ENCODE measurements around the gene HSD17B13.

HSD17B13 gene

DNA sequence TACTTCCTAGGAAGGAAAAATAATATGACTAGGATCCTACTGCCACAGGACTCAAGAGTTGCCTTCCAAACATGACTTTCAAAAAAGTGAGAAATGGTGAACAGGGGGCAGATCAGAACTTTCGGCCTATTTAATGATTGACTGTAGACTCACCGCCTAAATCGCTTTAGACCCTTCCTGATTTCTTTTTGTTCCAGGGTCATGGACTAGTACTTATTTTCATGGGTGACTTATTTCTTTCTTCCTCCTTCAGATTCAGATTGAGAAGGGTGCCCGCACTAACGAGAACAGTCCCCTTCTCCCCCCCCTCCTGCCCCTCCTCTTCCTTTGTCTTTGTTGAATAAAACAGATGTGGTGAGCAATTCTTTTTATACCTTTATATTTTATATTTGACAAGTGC lies 54.3 kb downstream of the HSD17B13 start:
- TF ChIP-seq PPARA (CRISPR knock-in tag; IDR thresholded peaks at IDR 0.05; ENCODE audit: borderline replicate concordance) (no peak), ZNF70 (CRISPR knock-in tag; IDR thresholded peaks at IDR 0.05) (no peak), BACH2 (CRISPR knock-in tag; IDR thresholded peaks at IDR 0.05; ENCODE audit: borderline replicate concordance) (no peak), ZNF565 (CRISPR knock-in tag; conservative IDR thresholded peaks at IDR 0.05; ENCODE audit: low read depth) (no peak), TOX (CRISPR knock-in tag; IDR thresholded peaks at IDR 0.05; ENCODE audit: borderline replicate concordance) (no peak), GLIS3 (CRISPR knock-in tag; IDR thresholded peaks at IDR 0.05) (no peak), ESRRG (CRISPR knock-in tag; IDR thresholded peaks at IDR 0.05) (no peak), ISL1 (CRISPR knock-in tag; IDR thresholded peaks at IDR 0.05) (no peak), TCF4 (CRISPR knock-in tag; IDR thresholded peaks at IDR 0.05; ENCODE audit: borderline replicate concordance) (no peak), ZC3H10 (CRISPR knock-in tag; IDR thresholded peaks at IDR 0.05) (no peak), ARNTL (CRISPR knock-in tag; IDR thresholded peaks at IDR 0.05; ENCODE audit: borderline replicate concordance, low read depth) (no peak)
- TF ChIP-seq, protein P1, sequence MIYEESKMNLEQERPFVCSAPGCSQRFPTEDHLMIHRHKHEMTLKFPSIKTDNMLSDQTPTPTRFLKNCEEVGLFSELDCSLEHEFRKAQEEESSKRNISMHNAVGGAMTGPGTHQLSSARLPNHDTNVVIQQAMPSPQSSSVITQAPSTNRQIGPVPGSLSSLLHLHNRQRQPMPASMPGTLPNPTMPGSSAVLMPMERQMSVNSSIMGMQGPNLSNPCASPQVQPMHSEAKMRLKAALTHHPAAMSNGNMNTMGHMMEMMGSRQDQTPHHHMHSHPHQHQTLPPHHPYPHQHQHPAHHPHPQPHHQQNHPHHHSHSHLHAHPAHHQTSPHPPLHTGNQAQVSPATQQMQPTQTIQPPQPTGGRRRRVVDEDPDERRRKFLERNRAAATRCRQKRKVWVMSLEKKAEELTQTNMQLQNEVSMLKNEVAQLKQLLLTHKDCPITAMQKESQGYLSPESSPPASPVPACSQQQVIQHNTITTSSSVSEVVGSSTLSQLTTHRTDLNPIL (CRISPR knock-in tag; IDR thresholded peaks at IDR 0.05; ENCODE audit: low read depth) = no peak
- TF ChIP-seq, protein P2, sequence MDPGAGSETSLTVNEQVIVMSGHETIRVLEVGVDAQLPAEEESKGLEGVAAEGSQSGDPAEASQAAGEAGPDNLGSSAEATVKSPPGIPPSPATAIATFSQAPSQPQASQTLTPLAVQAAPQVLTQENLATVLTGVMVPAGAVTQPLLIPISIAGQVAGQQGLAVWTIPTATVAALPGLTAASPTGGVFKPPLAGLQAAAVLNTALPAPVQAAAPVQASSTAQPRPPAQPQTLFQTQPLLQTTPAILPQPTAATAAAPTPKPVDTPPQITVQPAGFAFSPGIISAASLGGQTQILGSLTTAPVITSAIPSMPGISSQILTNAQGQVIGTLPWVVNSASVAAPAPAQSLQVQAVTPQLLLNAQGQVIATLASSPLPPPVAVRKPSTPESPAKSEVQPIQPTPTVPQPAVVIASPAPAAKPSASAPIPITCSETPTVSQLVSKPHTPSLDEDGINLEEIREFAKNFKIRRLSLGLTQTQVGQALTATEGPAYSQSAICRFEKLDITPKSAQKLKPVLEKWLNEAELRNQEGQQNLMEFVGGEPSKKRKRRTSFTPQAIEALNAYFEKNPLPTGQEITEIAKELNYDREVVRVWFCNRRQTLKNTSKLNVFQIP (CRISPR knock-in tag; IDR thresholded peaks at IDR 0.05; ENCODE audit: borderline replicate concordance, low read depth) = no peak
- TF ChIP-seq, protein P3, sequence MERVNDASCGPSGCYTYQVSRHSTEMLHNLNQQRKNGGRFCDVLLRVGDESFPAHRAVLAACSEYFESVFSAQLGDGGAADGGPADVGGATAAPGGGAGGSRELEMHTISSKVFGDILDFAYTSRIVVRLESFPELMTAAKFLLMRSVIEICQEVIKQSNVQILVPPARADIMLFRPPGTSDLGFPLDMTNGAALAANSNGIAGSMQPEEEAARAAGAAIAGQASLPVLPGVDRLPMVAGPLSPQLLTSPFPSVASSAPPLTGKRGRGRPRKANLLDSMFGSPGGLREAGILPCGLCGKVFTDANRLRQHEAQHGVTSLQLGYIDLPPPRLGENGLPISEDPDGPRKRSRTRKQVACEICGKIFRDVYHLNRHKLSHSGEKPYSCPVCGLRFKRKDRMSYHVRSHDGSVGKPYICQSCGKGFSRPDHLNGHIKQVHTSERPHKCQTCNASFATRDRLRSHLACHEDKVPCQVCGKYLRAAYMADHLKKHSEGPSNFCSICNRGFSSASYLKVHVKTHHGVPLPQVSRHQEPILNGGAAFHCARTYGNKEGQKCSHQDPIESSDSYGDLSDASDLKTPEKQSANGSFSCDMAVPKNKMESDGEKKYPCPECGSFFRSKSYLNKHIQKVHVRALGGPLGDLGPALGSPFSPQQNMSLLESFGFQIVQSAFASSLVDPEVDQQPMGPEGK (CRISPR knock-in tag; IDR thresholded peaks at IDR 0.05; ENCODE audit: borderline replicate concordance) = no peak
- TF ChIP-seq, protein P4, sequence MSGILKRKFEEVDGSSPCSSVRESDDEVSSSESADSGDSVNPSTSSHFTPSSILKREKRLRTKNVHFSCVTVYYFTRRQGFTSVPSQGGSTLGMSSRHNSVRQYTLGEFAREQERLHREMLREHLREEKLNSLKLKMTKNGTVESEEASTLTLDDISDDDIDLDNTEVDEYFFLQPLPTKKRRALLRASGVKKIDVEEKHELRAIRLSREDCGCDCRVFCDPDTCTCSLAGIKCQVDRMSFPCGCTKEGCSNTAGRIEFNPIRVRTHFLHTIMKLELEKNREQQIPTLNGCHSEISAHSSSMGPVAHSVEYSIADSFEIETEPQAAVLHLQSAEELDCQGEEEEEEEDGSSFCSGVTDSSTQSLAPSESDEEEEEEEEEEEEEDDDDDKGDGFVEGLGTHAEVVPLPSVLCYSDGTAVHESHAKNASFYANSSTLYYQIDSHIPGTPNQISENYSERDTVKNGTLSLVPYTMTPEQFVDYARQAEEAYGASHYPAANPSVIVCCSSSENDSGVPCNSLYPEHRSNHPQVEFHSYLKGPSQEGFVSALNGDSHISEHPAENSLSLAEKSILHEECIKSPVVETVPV (CRISPR knock-in tag; IDR thresholded peaks at IDR 0.05) = no peak
- ATAC-seq = no peak

DNA sequence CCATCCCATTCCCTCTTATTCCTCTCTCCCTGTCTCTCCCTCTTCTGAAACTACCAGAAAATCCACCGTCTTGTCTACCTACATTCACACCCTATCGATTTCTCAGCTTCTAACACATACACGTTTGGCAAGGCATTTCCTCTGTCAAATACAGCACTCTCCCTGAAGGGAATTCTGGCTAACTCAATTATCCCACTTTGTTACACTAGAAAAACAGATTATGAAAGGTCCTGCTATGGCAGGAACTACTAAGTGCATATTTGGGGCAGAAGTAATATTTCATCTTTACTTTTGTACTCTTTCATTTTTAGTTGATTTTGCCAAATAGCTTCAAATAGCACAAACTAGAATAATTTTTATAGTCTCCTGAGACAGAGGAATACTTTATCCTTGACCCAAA lies 55.7 kb downstream of the HSD17B13 start:
- TF ChIP-seq, protein P4 (CRISPR knock-in tag; IDR thresholded peaks at IDR 0.05) = no peak
- TF ChIP-seq ISL1 (CRISPR knock-in tag; IDR thresholded peaks at IDR 0.05) = peak; percentile 96
- TF ChIP-seq ZFP30 (CRISPR knock-in tag; IDR thresholded peaks at IDR 0.05) = no peak
- TF ChIP-seq, protein P3 (CRISPR knock-in tag; IDR thresholded peaks at IDR 0.05; ENCODE audit: borderline replicate concordance) = no peak
- TF ChIP-seq ZFP3 (CRISPR knock-in tag; IDR thresholded peaks at IDR 0.05) = no peak
- TF ChIP-seq ARNTL (CRISPR knock-in tag; IDR thresholded peaks at IDR 0.05; ENCODE audit: borderline replicate concordance, low read depth) = no peak
- no peak for TF ChIP-seq TOX (CRISPR knock-in tag; IDR thresholded peaks at IDR 0.05; ENCODE audit: borderline replicate concordance)

DNA sequence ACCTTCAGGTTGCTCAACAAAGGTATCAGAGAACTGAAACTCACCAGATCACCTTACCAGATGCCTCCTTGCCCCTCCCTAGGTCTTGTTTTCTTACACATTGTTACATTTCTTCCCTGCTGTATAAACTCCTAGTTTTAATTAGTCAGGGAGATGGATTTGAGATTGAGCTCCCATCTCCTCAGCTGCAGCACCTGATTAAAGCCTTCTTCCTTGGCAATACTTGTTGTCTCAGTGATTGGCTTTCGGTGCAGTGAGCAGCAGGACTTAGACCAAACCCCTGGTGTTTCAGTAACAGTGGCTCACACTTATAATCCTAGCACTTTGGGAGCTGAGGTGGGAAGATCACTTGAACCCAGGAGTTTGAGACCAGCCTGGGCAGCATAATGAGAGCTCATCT lies 59.8 kb downstream of the HSD17B13 start:
- ATAC-seq = no peak
- TF ChIP-seq ZC3H10 (CRISPR knock-in tag; IDR thresholded peaks at IDR 0.05) (no peak), ZFP30 (CRISPR knock-in tag; IDR thresholded peaks at IDR 0.05) (no peak), TCF4 (CRISPR knock-in tag; IDR thresholded peaks at IDR 0.05; ENCODE audit: borderline replicate concordance) (no peak), ESRRG (CRISPR knock-in tag; IDR thresholded peaks at IDR 0.05) (no peak), TOX (CRISPR knock-in tag; IDR thresholded peaks at IDR 0.05; ENCODE audit: borderline replicate concordance) (no peak), OSR1 (CRISPR knock-in tag; IDR thresholded peaks at IDR 0.05) (no peak), ZNF70 (CRISPR knock-in tag; IDR thresholded peaks at IDR 0.05) (no peak), CSDC2 (CRISPR knock-in tag; IDR thresholded peaks at IDR 0.05) (no peak), PPARA (CRISPR knock-in tag; IDR thresholded peaks at IDR 0.05; ENCODE audit: borderline replicate concordance) (no peak)
- TF ChIP-seq, protein P3 (CRISPR knock-in tag; IDR thresholded peaks at IDR 0.05; ENCODE audit: borderline replicate concordance) = no peak
- TF ChIP-seq, protein P4 (CRISPR knock-in tag; IDR thresholded peaks at IDR 0.05) = no peak

More for the DNA sequence above, 55.7 kb downstream of the HSD17B13 start:
- no peak for ATAC-seq
